Measurements from ENCODE around the gene ABCA7.

Gene ABCA7

GRCh38 chr19:1003283-1003682 lies 36.6 kb upstream of the ABCA7 start:
- DNase-seq: no peak

DNA sequence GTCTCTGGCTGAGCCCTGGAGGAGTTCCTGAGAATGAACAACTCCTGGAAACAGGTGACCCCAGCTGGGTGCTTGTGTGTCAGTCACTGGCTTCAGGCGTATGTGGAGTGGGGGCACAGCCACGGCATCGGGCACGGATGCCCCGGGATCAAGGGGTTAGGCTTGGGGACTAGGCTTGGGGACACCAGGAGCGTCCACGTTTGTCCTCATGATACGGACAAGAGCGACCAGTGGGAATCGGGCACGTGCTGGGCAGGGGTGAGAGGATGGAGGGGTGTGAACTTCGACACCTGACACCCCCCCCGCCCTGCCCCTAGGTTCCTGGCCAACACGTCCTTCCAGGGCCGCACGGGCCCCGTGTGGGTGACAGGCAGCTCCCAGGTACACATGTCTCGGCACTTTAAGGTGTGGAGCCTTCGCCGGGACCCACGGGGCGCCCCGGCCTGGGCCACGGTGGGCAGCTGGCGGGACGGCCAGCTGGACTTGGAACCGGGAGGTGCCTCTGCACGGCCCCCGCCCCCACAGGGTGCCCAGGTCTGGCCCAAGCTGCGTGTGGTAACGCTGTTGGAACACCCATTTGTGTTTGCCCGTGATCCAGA lies 35.6 kb upstream of the ABCA7 start:
- no peak for DNase-seq

- DNase-seq: no peak
These were observed 34.9 kb upstream of the ABCA7 start for GRCh38 chr19:1004803-1005664.

DNA sequence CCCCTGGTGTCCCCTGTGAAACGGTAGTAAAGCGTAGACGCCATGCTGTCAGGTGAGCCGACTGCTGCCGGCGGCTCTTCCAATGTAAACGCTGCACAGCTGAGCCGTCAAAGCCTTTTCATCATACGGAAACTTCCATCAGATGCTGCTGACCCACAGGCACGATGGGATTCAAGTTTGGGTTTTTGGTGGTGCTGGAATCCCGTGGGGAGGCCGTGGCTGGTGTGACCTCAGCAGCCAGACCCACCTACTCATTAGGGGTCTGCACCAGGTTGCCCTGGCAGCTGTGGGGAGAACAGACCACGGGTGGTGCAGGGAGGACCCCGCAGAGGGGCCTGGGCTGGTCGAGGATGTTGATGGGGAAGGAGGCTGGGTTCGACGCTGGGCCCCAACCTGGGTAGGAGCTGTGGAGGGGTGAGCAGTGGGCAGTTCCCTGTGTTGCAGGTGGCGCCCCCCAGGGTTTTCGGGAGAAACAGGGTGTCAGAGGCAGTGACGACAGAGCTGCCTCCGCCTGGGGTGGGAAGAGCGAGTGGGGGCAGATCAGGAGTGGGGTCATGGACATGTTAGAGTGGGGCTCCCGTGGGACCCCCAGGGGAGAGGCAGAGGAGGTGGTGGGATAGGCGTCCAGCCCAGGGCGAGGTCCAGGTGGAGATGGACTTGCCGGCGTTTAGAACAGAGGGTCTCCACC lies 33.1 kb upstream of the ABCA7 start:
- no peak for DNase-seq

DNA sequence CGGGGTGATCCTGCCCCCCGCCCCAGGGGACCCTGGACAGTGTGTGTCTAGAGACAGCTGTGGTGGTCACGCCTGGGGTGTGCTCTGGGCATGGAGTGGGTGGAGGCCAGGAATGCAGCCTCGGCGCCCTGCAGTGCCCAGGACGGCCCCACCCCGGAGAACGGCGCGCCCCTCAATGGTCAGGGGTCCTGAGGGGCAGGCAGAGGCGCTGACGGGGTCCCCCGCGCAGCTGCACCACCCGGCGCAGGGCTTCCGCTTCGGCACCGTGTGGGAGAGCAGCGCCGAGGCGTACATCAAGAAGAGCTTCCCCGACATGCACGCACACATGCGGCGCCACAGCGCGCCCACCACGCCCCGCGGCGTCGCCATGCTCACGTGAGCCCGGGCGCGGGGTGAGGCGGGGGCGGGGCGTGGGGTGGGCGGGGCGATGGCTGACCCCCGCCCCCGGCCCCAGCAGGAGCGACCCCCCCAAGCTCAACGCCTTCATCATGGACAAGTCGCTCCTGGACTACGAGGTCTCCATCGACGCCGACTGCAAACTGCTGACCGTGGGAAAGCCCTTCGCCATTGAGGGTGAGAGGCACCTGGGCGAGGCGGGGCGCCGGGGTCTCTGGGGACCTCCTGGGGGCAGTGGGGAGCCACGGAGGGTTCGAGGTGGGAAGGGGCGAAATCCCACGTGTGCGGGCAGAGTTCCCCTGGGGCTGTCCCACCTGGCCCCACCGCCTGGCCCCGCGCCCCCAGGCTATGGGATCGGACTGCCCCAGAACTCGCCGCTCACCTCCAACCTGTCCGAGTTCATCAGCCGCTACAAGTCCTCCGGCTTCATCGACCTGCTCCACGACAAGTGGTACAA lies 32.3 kb upstream of the ABCA7 start:
- DNase-seq: no peak

GRCh38 chr19:1008268-1009040 lies 31.5 kb upstream of the ABCA7 start:
- DNase-seq: no peak

DNA sequence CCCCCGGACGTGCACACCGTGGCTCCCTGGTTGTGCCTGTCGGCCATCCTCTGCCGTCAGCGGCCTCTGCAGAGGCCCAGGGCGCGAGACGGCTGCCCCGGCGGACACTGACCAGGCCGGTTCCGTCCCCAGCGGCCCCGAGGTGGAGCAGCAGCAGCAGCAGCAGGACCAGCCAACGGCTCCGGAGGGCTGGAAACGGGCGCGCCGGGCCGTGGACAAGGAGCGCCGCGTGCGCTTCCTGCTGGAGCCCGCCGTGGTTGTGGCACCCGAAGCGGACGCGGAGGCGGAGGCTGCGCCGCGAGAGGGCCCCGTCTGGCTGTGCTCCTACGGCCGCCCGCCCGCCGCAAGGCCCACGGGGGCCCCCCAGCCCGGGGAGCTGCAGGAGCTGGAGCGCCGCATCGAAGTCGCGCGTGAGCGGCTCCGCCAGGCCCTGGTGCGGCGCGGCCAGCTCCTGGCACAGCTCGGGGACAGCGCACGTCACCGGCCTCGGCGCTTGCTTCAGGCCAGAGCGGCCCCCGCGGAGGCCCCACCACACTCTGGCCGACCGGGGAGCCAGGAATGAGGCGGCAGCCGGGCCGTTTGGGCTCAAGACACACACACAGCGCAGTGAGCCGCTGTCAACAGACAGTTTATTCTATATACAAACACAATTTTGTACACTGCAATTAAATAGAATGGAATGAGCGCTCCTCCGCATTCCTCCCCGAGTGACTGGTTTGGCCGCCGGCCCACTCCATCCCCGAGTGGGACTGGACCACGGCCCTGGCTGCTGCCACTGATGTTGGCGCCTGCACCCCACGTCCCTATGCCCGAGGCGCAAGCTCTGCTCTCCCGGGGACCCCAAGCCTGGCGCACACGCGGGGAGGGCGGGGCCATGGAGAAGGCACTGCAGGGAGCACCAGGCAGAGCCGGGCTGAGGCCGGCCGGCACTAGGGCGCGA lies 30.6 kb upstream of the ABCA7 start:
- no peak for DNase-seq

GRCh38 chr19:1009981-1010538 lies 29.8 kb upstream of the ABCA7 start:
- DNase-seq: no peak

GRCh38 chr19:1010586-1011510 lies 29.1 kb upstream of the ABCA7 start:
- no peak for DNase-seq

- no peak for DNase-seq
These were observed 28.0 kb upstream of the ABCA7 start for GRCh38 chr19:1011831-1012333.

DNA sequence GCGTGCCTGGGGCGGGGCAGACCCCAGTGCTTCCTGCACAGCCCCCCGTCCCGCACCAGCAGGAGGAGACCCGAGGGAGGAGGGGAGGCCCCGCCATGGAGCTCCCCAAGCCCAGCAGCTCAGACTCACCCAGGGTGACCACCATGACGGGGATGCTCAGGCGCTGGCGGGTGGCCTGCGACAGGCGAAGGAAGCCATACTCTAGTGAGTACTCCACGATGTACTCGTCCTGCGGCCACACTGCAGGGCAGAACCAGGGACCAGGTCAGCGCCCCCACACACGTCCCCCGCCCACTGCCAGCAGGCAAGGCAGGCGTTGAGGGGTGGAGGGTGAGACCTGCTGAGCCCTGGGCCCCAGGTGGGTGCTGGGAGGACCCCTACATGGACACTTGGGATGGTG lies 27.6 kb upstream of the ABCA7 start:
- no peak for DNase-seq

DNA sequence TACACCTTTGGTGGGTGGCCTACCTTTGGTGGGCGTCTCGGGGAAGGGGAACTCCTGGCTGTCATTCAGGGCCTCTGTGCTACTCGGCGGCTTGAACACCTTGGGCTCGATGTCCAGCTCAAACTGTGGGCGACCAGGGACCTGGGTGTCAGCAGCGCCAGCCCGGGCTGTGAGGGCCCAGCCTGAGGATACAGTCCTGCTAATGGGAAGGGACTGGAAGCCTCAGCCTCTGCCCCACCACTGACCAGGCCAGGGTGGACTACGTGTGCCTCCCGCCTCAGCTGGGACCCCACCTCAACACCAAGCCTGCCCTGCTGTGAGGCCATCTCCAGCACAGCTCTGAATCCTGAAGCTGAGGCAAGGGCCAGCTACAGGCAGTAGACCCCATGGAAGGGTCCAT lies 26.7 kb upstream of the ABCA7 start:
- no peak for DNase-seq

GRCh38 chr19:1014161-1015060 lies 25.5 kb upstream of the ABCA7 start:
- no peak for DNase-seq

DNA sequence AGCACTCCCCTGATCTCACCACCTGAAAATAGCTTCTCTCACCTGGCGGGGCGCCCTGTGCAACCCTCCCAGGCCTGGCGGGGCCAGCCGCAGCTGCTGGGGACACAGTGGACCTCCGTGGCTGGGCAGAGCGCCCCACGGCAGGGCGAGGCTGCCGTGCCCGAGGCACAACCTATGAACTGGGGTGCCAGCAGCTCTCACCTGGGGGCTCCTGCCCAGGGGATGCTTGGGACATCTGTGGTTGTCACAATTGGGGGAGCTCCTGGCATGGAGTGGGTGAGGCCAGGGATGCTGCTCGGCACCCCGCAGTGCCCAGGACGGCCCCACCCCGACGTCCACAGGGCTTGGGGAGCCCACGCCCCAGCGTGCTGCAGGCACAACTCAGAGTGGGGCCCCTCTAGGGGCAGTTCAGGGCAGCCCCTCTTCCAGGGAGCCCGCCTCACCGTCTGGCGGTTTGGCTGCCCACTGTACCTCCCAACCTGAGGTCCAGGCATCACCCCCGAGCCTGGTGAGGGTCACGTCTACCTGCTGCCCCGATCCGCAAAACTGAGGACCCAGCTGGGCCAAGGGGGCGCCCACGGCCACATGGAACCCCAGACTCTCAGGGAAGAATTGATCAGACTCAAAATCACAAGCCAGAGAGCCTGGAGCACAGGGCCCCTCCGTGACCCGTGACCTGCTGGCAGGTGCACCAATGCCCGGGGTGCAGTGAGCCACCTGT lies 24.7 kb upstream of the ABCA7 start:
- DNase-seq: no peak

- DNase-seq: no peak
These were observed 23.9 kb upstream of the ABCA7 start for GRCh38 chr19:1015782-1016646.

DNA sequence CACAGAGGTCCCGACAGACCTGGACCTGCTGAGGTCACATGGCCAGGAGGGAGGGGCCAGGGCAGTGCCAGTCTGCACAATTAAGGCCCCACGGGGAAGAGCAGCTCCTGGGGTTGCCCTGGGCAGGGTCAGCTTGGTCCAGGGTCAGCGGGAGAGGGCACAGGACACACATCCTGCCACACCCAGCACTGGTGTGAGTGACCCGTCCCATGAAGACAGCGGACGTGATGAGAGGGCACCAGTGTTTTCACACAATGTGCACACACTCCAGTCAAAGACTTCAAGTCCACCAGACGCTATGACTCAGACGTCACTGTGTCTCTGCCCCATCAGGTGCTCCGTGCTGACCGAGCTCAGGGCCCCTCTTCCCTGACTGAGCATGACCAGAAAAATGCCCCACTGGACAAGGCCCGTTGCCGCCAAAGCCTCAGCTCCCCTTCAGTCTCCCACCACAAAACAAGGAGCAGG lies 23.2 kb upstream of the ABCA7 start:
- DNase-seq: no peak

All from NCI-H446 treated with DMSO at 0.1 percent for 48 hours (cell line).